Measurements from ENCODE around the gene PRKCE. TPM values are rescaled to one million over a fixed set of nuclear protein-coding genes. Genes with fewer than 3 reads are reported as not detected.

The PRKCE gene
- total RNA-seq, 1 experiment from 2014 or later, result 12.1 TPM

- Mint-ChIP-seq H3K27ac (ENCODE audit: low read depth, unreplicated experiment) (no peak overlapping the region), H3K27me3 (ENCODE audit: insufficient read depth, unreplicated experiment) (no peaks in the 10 kb centered on the region), H3K4me3 (ENCODE audit: unreplicated experiment) (no peak overlapping the region), H3K9me3 (ENCODE audit: unreplicated experiment) (no peaks in the 10 kb centered on the region), H3K36me3 (ENCODE audit: insufficient read depth, unreplicated experiment) (peaks cover 14% of the 10 kb centered on the region), H3K4me1 (ENCODE audit: insufficient read depth, unreplicated experiment) (peaks cover 22% of the 10 kb centered on the region)
- BruUV-seq (replicated peaks), result no TSS peak
- TF ChIP-seq CTCF (IDR thresholded peaks at IDR 0.05; ENCODE audit: unreplicated experiment), result no peak
- intact Hi-C loops (cut with micrococcal nuclease), result no loop called here
- DNase-seq (ENCODE audit: unreplicated experiment), result peak; percentile 38
- CTCF ChIA-PET, result interaction anchor here (0.6 to 1.0 kb wide), 2 partner anchors 88 to 261 kb away, joined by 3 to 4 read pairs; no protein-coding TSS in a partner anchor
- POLR2A ChIA-PET, result interaction anchor here (1.0 to 1.3 kb wide), 3 partner anchors 11 to 87 kb away, joined by 3 to 4 read pairs (median 3); no protein-coding TSS in a partner anchor
Observed at GRCh38 chr2:45910473-45911060, 259.1 kb downstream of the PRKCE start.

- no peak overlapping the region for H3K4me3 Mint-ChIP-seq (ENCODE audit: unreplicated experiment)
Observed at GRCh38 chr2:45911538-45911937, 260.1 kb downstream of the PRKCE start.

GRCh38 chr2:45912109-45912508, 260.6 kb downstream of the PRKCE start:
- intact Hi-C loops (cut with micrococcal nuclease), result no loop called here
- Mint-ChIP-seq H3K27ac (ENCODE audit: low read depth, unreplicated experiment) (no peak overlapping the region), H3K4me3 (ENCODE audit: unreplicated experiment) (no peak overlapping the region), H3K36me3 (ENCODE audit: insufficient read depth, unreplicated experiment) (peaks cover 9% of the 10 kb centered on the region), H3K27me3 (ENCODE audit: insufficient read depth, unreplicated experiment) (no peaks in the 10 kb centered on the region), H3K4me1 (ENCODE audit: insufficient read depth, unreplicated experiment) (peaks cover 22% of the 10 kb centered on the region), H3K9me3 (ENCODE audit: unreplicated experiment) (no peaks in the 10 kb centered on the region)
- DNase-seq (ENCODE audit: unreplicated experiment), result no peak
- no peak for TF ChIP-seq CTCF (IDR thresholded peaks at IDR 0.05; ENCODE audit: unreplicated experiment)
- CTCF ChIA-PET, result interaction anchor here (2.8 kb wide), 1 partner anchor 23 kb away, joined by 11 read pairs; no protein-coding TSS in a partner anchor
- POLR2A ChIA-PET, result interaction anchor here (1.3 kb wide), 2 partner anchors 9 to 89 kb away, joined by 3 to 4 read pairs; no protein-coding TSS in a partner anchor
- no TSS peak for BruUV-seq (replicated peaks)

More at GRCh38 chr2:45911538-45911937, 260.1 kb downstream of the PRKCE start:
- Mint-ChIP-seq H3K27me3 (ENCODE audit: insufficient read depth, unreplicated experiment) (no peaks in the 10 kb centered on the region), H3K9me3 (ENCODE audit: unreplicated experiment) (no peaks in the 10 kb centered on the region), H3K4me1 (ENCODE audit: insufficient read depth, unreplicated experiment) (peaks cover 22% of the 10 kb centered on the region), H3K27ac (ENCODE audit: low read depth, unreplicated experiment) (no peak overlapping the region), H3K36me3 (ENCODE audit: insufficient read depth, unreplicated experiment) (peaks cover 14% of the 10 kb centered on the region)
- no TSS peak for BruUV-seq (replicated peaks)
- no peak for DNase-seq (ENCODE audit: unreplicated experiment)
- ChIA-PET POLR2A (interaction anchor here (1.3 kb wide), 2 partner anchors 10 to 88 kb away, joined by 3 to 4 read pairs; no protein-coding TSS in a partner anchor), CTCF (interaction anchor here (2.8 kb wide), 1 partner anchor 24 kb away, joined by 11 read pairs; no protein-coding TSS in a partner anchor)
- no peak for TF ChIP-seq CTCF (IDR thresholded peaks at IDR 0.05; ENCODE audit: unreplicated experiment)
- intact Hi-C loops (cut with micrococcal nuclease), result no loop called here

- CTCF ChIA-PET, result interaction anchor here (0.5 to 2.8 kb wide), 4 partner anchors 22 to 329 kb away, joined by 3 to 11 read pairs (median 3); no protein-coding TSS in a partner anchor
- POLR2A ChIA-PET, result interaction anchor here (0.8 to 1.3 kb wide), 2 partner anchors 58 to 97 kb away, joined by 3 read pairs; no protein-coding TSS in a partner anchor
- Mint-ChIP-seq H3K27ac (ENCODE audit: low read depth, unreplicated experiment) (no peak overlapping the region), H3K4me3 (ENCODE audit: unreplicated experiment) (no peak overlapping the region), H3K9me3 (ENCODE audit: unreplicated experiment) (no peaks in the 10 kb centered on the region), H3K36me3 (ENCODE audit: insufficient read depth, unreplicated experiment) (peaks cover 4% of the 10 kb centered on the region), H3K27me3 (ENCODE audit: insufficient read depth, unreplicated experiment) (no peaks in the 10 kb centered on the region), H3K4me1 (ENCODE audit: insufficient read depth, unreplicated experiment) (peaks cover 18% of the 10 kb centered on the region)
- no TSS peak for BruUV-seq (replicated peaks)
- TF ChIP-seq CTCF (IDR thresholded peaks at IDR 0.05; ENCODE audit: unreplicated experiment), result no peak
- intact Hi-C loops (cut with micrococcal nuclease), result no loop called here
- no peak for DNase-seq (ENCODE audit: unreplicated experiment)
Observed at GRCh38 chr2:45913539-45913938, 262.1 kb downstream of the PRKCE start.

All from MCF 10A (cell line).